Panc1 (cell line): ENCODE measurements around the gene SATB2. TPM values are rescaled to one million over a fixed set of nuclear protein-coding genes. Genes with fewer than 3 reads are reported as not detected.

Experiments used
- ATAC-seq: fragments of 200-7000 bp; cut with Tn5 transposase; 2 replicates; pipeline ENCODE4 v1.9.1; 2020; ENCODE audit warnings: mild to moderate bottlenecking, moderate library complexity
- BruUV-seq: library from RNA; stranded (reverse); fragments of 400-500 nt; replicated peaks from 2 replicates; lab custom pipeline; 2021; lab: Mats Ljungman, UMichigan
- CTCF ChIA-PET: fragments of 300-600 bp; sonication (Branson Sonifier 250); formaldehyde crosslinking; loops from one replicate; lab custom pipeline; 2022; ENCODE audit warnings: antibody characterized with exemption; lab: Charles Lee
- POLR2A ChIA-PET: fragments of 300-600 bp; sonication (Branson Sonifier 250); formaldehyde crosslinking; loops from one replicate; lab custom pipeline; 2022; ENCODE audit warnings: antibody characterized with exemption; lab: Charles Lee
- DNase-seq: peaks from one replicate; pipeline ENCODE4 v3.0.0-alpha.2; 2010; ENCODE audit warnings: low read depth, low spot score
- H3K27ac ChIP-seq: 2 replicates; pipeline ENCODE4 v1.5.1; 2011; ENCODE audit warnings: mild to moderate bottlenecking, low read length, inconsistent platforms
- H3K27me3 ChIP-seq: fragments of 200-500 bp; sonication (Bioruptor generic); 2 replicates; pipeline ENCODE4 v1.6.0; 2014; ENCODE audit warnings: low read length, inconsistent platforms; ENCODE audit not compliant: control insufficient read depth, insufficient read depth
- H3K36me3 ChIP-seq: fragments of 200-500 bp; sonication (Bioruptor generic); 2 replicates; pipeline ENCODE4 v1.5.1; 2014; ENCODE audit warnings: inconsistent platforms, mild to moderate bottlenecking, low read length, moderate library complexity; ENCODE audit not compliant: control insufficient read depth, insufficient read depth
- H3K4me1 ChIP-seq: 2 replicates; pipeline ENCODE4 v1.5.1; 2011; ENCODE audit warnings: inconsistent platforms, mild to moderate bottlenecking, low read length, moderate library complexity; ENCODE audit not compliant: control insufficient read depth, insufficient read depth
- H3K4me3 ChIP-seq, 2 experiments: 2 replicates each; pipeline ENCODE4 v1.5.1; 2011 to 2012; ENCODE audit warnings: low read depth in 2 of 2, low read length in 2 of 2, mild to moderate bottlenecking in 2 of 2, inconsistent platforms in 1 of 2, moderate library complexity in 1 of 2
- H3K9me3 ChIP-seq: fragments of 200-500 bp; sonication (Bioruptor generic); 2 replicates; pipeline ENCODE4 v1.5.1; 2014; ENCODE audit warnings: low read depth, mild to moderate bottlenecking, inconsistent platforms, low read length, moderate library complexity; ENCODE audit not compliant: control insufficient read depth, insufficient read depth
- CTCF ChIP-seq: fragments of 450-650 bp; IDR thresholded peaks from 2 replicates; pipeline ENCODE4 v1.5.1; 2017; ENCODE audit warnings: mild to moderate bottlenecking
- POLR2AphosphoS5 ChIP-seq: IDR thresholded peaks from 2 replicates; pipeline ENCODE4 v1.6.1; 2012; ENCODE audit warnings: mild to moderate bottlenecking, low read depth, low read length, moderate library complexity
- REST ChIP-seq, 2 experiments: IDR thresholded peaks; 2 replicates each; pipeline ENCODE4 v1.6.1; 2011 to 2012; ENCODE audit warnings: low read depth in 2 of 2, control low read depth in 1 of 2, low read length in 1 of 2, mild to moderate bottlenecking in 1 of 2, moderate library complexity in 1 of 2; ENCODE audit not compliant: insufficient read depth in 1 of 2
- SIN3A ChIP-seq: IDR thresholded peaks from 2 replicates; pipeline ENCODE4 v1.6.1; 2012; ENCODE audit warnings: low read depth, mild to moderate bottlenecking, low read length, moderate library complexity, borderline replicate concordance; ENCODE audit not compliant: insufficient read depth
- TCF7L2 ChIP-seq: IDR thresholded peaks from 2 replicates; pipeline ENCODE4 v1.6.1; 2011; ENCODE audit warnings: mild to moderate bottlenecking, low read depth, low read length, inconsistent platforms
- in situ Hi-C: cut with HindIII; loops from 2 replicates; pipeline ENCODE4 v1.10.0; 2016; ENCODE audit warnings: low sequenced_read_pairs, low pct_unique_long_range_greater_than_20kb
- intact Hi-C: fragments of 100-400 bp; cut with micrococcal nuclease; formaldehyde crosslinking; loops from one replicate; pipeline ENCODE4 v1.10.0; 2022; ENCODE audit not compliant: unreplicated experiment
- total RNA-seq: library from RNA; stranded (reverse); gene quantifications from one replicate; pipeline ENCODE4 v1.2.1, GENCODE V29; 2021; ENCODE audit not compliant: unreplicated experiment

Gene SATB2
- total RNA-seq, 1 experiment from 2014 or later = 43.2 TPM

GRCh38 chr2:199414465-199414864 lies 43.3 kb downstream of the SATB2 start:
- TF ChIP-seq CTCF (no peak), TCF7L2 (no peak), POLR2AphosphoS5 (no peak), REST (IDR thresholded peaks at IDR 0.05; ENCODE audit: insufficient read depth in 1 of 2, low read depth in 2 of 2, low read length in 1 of 2) (no peak), SIN3A (no peak)
- no peaks in the 10 kb centered on the region for H3K9me3 ChIP-seq
- no peaks in the 10 kb centered on the region for H3K27me3 ChIP-seq
- POLR2A ChIA-PET = interaction anchor here (0.6 to 0.7 kb wide), 2 partner anchors 22 to 56 kb away, joined by 3 to 8 read pairs; no protein-coding TSS in a partner anchor
- no peak overlapping the region for H3K4me3 ChIP-seq
- no peak overlapping the region for H3K27ac ChIP-seq
- in situ Hi-C loops = no loop called here
- BruUV-seq = no TSS peak
- H3K36me3 ChIP-seq = peaks cover 33% of the 10 kb centered on the region
- no peak for ATAC-seq
- DNase-seq = no peak
- intact Hi-C loops = no loop called here
- CTCF ChIA-PET = no interaction called here
- H3K4me1 ChIP-seq = peaks cover 4% of the 10 kb centered on the region; the same call in 1 of the 2 replicates

GRCh38 chr2:199414001-199414400 lies 43.7 kb downstream of the SATB2 start:
- Histone ChIP-seq H3K27me3 (no peaks in the 10 kb centered on the region), H3K36me3 (peaks cover 34% of the 10 kb centered on the region), H3K27ac (no peak overlapping the region), H3K4me3 (no peak overlapping the region), H3K4me1 (peaks cover 4% of the 10 kb centered on the region; the same call in 1 of the 2 replicates), H3K9me3 (no peaks in the 10 kb centered on the region)
- ChIA-PET POLR2A (interaction anchor here (0.6 to 0.7 kb wide), 2 partner anchors 22 to 56 kb away, joined by 3 to 8 read pairs; no protein-coding TSS in a partner anchor), CTCF (no interaction called here)
- in situ Hi-C loops = no loop called here
- intact Hi-C loops = no loop called here
- DNase-seq (no peak), ATAC-seq (no peak)
- no peak for TF ChIP-seq SIN3A
- no peak for TF ChIP-seq POLR2AphosphoS5
- TF ChIP-seq TCF7L2 = no peak
- no peak for TF ChIP-seq REST (IDR thresholded peaks at IDR 0.05; ENCODE audit: insufficient read depth in 1 of 2, low read depth in 2 of 2, low read length in 1 of 2)
- no peak for TF ChIP-seq CTCF
- BruUV-seq = no TSS peak
